ENCODE results near the gene ELOVL2. TPM values are rescaled to one million over a fixed set of nuclear protein-coding genes. Genes with fewer than 3 reads are reported as not detected.

The ELOVL2 gene
- total and polyA plus RNA-seq, 8 donors: 0.23 to 1.8 TPM; not detected in 6

DNA sequence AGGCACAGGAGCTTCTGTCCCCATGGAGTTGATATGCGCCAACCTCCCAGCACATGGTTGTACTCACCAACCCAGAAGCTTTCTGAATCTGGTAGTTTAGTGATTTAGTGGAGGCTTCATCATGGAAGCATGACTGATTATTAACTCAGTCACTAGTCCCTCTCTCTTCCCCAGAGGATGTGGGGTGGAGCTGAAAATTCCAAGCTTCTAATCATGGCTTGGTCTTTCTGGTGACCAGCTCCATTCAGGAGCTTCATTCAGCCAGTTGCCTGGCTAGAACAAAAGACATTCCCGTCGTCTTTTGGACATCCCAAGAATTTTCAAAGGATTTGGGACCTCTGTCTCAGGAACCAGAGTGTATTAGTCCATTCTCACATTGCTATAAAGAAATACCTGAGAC is 36.2 kb upstream of the ELOVL2 start:
- WGBS, 5 donors: 55 to 78% (median 58%) methylated on average over 3 of the region's 3 CpGs
- intact Hi-C loops (cut with DNase I; ENCODE audit: low total_unique reads): no loop called here
- H3K27ac ChIP-seq: no peak overlapping the region
- no peaks in the 10 kb centered on the region for H3K4me1 ChIP-seq
- no peak overlapping the region for H3K4me3 ChIP-seq
- no peaks in the 10 kb centered on the region for H3K36me3 ChIP-seq
- H3K27me3 ChIP-seq: no peaks in the 10 kb centered on the region
- H3K9me3 ChIP-seq: no peaks in the 10 kb centered on the region
- TF ChIP-seq POLR2A (IDR thresholded peaks at IDR 0.05): no peak
- no peak for TF ChIP-seq EP300 (IDR thresholded peaks at IDR 0.05)
- TF ChIP-seq, protein P1, sequence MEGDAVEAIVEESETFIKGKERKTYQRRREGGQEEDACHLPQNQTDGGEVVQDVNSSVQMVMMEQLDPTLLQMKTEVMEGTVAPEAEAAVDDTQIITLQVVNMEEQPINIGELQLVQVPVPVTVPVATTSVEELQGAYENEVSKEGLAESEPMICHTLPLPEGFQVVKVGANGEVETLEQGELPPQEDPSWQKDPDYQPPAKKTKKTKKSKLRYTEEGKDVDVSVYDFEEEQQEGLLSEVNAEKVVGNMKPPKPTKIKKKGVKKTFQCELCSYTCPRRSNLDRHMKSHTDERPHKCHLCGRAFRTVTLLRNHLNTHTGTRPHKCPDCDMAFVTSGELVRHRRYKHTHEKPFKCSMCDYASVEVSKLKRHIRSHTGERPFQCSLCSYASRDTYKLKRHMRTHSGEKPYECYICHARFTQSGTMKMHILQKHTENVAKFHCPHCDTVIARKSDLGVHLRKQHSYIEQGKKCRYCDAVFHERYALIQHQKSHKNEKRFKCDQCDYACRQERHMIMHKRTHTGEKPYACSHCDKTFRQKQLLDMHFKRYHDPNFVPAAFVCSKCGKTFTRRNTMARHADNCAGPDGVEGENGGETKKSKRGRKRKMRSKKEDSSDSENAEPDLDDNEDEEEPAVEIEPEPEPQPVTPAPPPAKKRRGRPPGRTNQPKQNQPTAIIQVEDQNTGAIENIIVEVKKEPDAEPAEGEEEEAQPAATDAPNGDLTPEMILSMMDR (IDR thresholded peaks at IDR 0.05): no peak
- no peak for TF ChIP-seq POLR2AphosphoS5 (IDR thresholded peaks at IDR 0.05)
- DNase-seq: no peak

GRCh38 chr6:11078266-11078665 is 34.2 kb upstream of the ELOVL2 start:
- Histone ChIP-seq H3K4me3 (no peak overlapping the region), H3K36me3 (no peaks in the 10 kb centered on the region), H3K27ac (no peak overlapping the region), H3K9me3 (no peaks in the 10 kb centered on the region), H3K4me1 (no peaks in the 10 kb centered on the region), H3K27me3 (no peaks in the 10 kb centered on the region)
- intact Hi-C loops (cut with DNase I; ENCODE audit: low total_unique reads): no loop called here
- TF ChIP-seq POLR2A (IDR thresholded peaks at IDR 0.05) (no peak), POLR2AphosphoS5 (IDR thresholded peaks at IDR 0.05) (no peak), EP300 (IDR thresholded peaks at IDR 0.05) (no peak)
- TF ChIP-seq, protein P1 (IDR thresholded peaks at IDR 0.05): no peak
- 88 to 94% (median 91%) methylated on average over 4 of the region's 4 CpGs for WGBS, 5 donors
- no peak for DNase-seq

DNA sequence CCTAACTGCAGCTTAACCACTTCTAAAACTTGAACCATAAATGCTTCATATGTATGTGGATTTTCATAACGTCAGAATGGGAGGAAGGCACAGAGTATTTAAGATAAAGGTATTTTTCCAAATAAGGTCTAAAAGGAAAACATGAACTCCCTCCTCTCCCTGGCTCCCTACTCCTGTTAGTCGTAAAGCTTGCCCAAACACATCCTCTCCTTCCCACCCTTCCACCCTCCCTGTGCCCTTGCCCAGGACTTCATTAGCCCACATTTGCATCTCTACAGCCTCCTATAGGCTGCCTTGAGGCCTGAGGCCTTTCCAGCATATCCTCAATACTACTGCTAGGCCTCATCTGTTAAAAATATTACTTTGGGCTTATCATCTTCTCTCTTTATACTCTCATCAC is 32.4 kb upstream of the ELOVL2 start:
- DNase-seq: no peak
- Histone ChIP-seq H3K4me3 (no peak overlapping the region), H3K27ac (no peak overlapping the region), H3K36me3 (no peaks in the 10 kb centered on the region), H3K9me3 (no peaks in the 10 kb centered on the region), H3K4me1 (no peaks in the 10 kb centered on the region), H3K27me3 (no peaks in the 10 kb centered on the region)
- WGBS, 5 donors: 68 to 79% (median 78%) methylated on average over 2 of the region's 2 CpGs
- intact Hi-C loops (cut with DNase I; ENCODE audit: low total_unique reads): no loop called here
- no peak for TF ChIP-seq POLR2AphosphoS5 (IDR thresholded peaks at IDR 0.05)
- TF ChIP-seq, protein P1 (IDR thresholded peaks at IDR 0.05): no peak
- TF ChIP-seq POLR2A (IDR thresholded peaks at IDR 0.05): no peak
- no peak for TF ChIP-seq EP300 (IDR thresholded peaks at IDR 0.05)

DNA sequence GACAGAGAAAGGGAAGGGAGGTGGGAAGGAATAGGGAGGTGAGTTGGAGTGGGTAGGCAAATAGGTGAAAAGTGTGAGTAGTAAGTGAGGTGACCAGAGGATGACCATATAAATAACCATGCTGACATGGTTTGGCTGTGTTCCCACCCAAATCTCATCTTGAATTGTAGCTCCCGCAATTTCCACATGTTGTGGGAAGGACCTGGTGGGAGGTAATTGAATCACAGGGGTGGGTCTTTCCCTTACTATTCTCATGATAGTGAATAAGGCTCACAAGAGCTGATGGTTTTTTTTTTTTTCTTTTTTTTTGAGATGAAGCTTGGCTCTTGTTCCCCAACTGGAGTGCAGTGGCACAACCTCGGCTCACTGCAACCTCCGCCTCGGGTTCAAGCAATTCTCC is 28.0 kb upstream of the ELOVL2 start:
- intact Hi-C loops (cut with DNase I; ENCODE audit: low total_unique reads): no loop called here
- no peak overlapping the region for H3K27ac ChIP-seq
- no peaks in the 10 kb centered on the region for H3K27me3 ChIP-seq
- H3K4me1 ChIP-seq: peaks cover 0 to 4% (median 0%) of the 10 kb centered on the region in 4 donors
- DNase-seq: no peak
- TF ChIP-seq, protein P1 (IDR thresholded peaks at IDR 0.05): no peak
- TF ChIP-seq EP300 (IDR thresholded peaks at IDR 0.05) (no peak), POLR2A (IDR thresholded peaks at IDR 0.05) (no peak), POLR2AphosphoS5 (IDR thresholded peaks at IDR 0.05) (no peak)
- H3K9me3 ChIP-seq: no peaks in the 10 kb centered on the region
- no peak overlapping the region for H3K4me3 ChIP-seq
- no peaks in the 10 kb centered on the region for H3K36me3 ChIP-seq
- 88 to 97% (median 91%) methylated on average over 4 of the region's 4 CpGs for WGBS, 5 donors

Measured in stomach (tissue), 9 donors.